Measurements from ENCODE around the gene NKX1-1. TPM values are rescaled to one million over a fixed set of nuclear protein-coding genes. Genes with fewer than 3 reads are reported as not detected.

Gene NKX1-1
- total and polyA plus RNA-seq, 2 of the 8 experiments (the other 6 are each of a cell fraction or from before 2014, with no cell fraction given): not detected

DNA sequence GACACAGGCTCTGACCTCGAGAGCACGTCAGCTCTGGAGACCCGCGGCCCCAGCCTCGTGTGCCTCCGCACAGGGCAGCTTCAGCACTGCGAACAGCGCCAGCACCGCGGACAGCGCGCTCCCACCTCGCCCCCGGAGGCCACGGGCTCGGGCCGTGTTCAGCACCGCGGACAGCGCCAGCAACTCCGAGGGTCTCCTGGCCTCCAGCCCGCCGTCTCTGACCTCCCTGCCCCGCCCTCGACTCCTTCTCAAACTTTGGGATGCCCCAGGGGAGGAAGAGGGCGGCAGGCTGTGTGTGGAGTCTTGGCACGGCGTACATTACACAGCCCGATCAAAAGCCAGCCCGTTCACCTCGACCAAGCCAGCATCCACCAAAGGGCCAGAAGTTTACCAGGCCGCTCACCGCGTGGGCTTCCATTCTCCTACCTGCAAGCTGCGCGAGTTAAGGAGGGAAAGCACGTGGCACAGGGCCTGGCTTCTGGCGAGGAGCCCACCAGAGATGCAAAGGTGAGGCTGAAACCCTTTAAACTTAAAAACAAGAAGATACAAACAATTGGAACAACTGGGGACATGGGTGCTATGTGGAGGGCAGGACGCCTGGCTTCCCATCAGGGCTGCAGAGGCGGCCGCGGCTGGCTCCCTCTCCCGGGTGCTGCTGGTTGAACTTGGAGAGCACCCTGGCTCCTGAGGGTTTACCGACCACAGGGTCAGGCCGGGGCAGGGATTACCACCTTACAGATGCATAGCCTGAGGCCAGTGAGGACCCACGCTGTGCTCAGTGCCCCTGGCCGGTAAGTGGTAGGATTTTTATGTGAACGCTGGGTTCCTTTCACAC, 4.5 kb upstream of the NKX1-1 start (continued):
- TF ChIP-seq SAP30 (IDR thresholded peaks at IDR 0.05; ENCODE audit: insufficient read depth, insufficient replicate concordance, low read length): peak; percentile 90
- TF ChIP-seq POU5F1 (IDR thresholded peaks at IDR 0.05; ENCODE audit: low read depth, low read length): no peak
- no peak for TF ChIP-seq GTF2F1 (IDR thresholded peaks at IDR 0.05; ENCODE audit: borderline replicate concordance, low read depth, low read length)
- TF ChIP-seq RNF2 (IDR thresholded peaks at IDR 0.05; ENCODE audit: borderline replicate concordance, low read depth, low read length, missing control alignments, poor library complexity, severe bottlenecking): no peak
- TF ChIP-seq SRF (IDR thresholded peaks at IDR 0.05; ENCODE audit: low read depth, low read length): no peak
- TF ChIP-seq RFX5 (IDR thresholded peaks at IDR 0.05; ENCODE audit: borderline replicate concordance, low read depth, low read length): peak; percentile 32; the same call in 1 of the 2 replicates
- no peak for TF ChIP-seq SP1 (IDR thresholded peaks at IDR 0.05; ENCODE audit: low read depth, low read length)
- TF ChIP-seq KDM4A (IDR thresholded peaks at IDR 0.05; ENCODE audit: low read depth, low read length, severe bottlenecking): no peak
- no peak for TF ChIP-seq SUZ12 (IDR thresholded peaks at IDR 0.05; ENCODE audit: low read length)
- TF ChIP-seq BCL11A (IDR thresholded peaks at IDR 0.05; ENCODE audit: low read depth in 2 of 2, low read length in 2 of 2): no peak
- TF ChIP-seq, protein P1, sequence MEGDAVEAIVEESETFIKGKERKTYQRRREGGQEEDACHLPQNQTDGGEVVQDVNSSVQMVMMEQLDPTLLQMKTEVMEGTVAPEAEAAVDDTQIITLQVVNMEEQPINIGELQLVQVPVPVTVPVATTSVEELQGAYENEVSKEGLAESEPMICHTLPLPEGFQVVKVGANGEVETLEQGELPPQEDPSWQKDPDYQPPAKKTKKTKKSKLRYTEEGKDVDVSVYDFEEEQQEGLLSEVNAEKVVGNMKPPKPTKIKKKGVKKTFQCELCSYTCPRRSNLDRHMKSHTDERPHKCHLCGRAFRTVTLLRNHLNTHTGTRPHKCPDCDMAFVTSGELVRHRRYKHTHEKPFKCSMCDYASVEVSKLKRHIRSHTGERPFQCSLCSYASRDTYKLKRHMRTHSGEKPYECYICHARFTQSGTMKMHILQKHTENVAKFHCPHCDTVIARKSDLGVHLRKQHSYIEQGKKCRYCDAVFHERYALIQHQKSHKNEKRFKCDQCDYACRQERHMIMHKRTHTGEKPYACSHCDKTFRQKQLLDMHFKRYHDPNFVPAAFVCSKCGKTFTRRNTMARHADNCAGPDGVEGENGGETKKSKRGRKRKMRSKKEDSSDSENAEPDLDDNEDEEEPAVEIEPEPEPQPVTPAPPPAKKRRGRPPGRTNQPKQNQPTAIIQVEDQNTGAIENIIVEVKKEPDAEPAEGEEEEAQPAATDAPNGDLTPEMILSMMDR (IDR thresholded peaks at IDR 0.05; ENCODE audit: control extremely low read depth in 1 of 3, insufficient read depth in 1 of 3, low read depth in 1 of 3, low read length in 3 of 3): no peak
- TF ChIP-seq EZH2 (IDR thresholded peaks at IDR 0.05; ENCODE audit: low read depth, low read length, severe bottlenecking): peak; percentile 48
- no peak for TF ChIP-seq EP300 (IDR thresholded peaks at IDR 0.05; ENCODE audit: borderline replicate concordance in 1 of 2, low read depth in 2 of 2, low read length in 2 of 2)
- TF ChIP-seq KDM5A (IDR thresholded peaks at IDR 0.05; ENCODE audit: low read length): no peak
- no peak for TF ChIP-seq RBBP5 (IDR thresholded peaks at IDR 0.05; ENCODE audit: borderline replicate concordance, low read depth, low read length)
- TF ChIP-seq, protein P2, sequence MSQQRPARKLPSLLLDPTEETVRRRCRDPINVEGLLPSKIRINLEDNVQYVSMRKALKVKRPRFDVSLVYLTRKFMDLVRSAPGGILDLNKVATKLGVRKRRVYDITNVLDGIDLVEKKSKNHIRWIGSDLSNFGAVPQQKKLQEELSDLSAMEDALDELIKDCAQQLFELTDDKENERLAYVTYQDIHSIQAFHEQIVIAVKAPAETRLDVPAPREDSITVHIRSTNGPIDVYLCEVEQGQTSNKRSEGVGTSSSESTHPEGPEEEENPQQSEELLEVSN (IDR thresholded peaks at IDR 0.05): peak; percentile 30
- TF ChIP-seq RXRA (IDR thresholded peaks at IDR 0.05; ENCODE audit: insufficient read depth, low read depth, low read length): no peak

All from H1 (cell line).